ENCODE data around the gene SYT13.

GRCh38 chr11:45300715-45301114 lies 14.6 kb upstream of the SYT13 start:
- TF ChIP-seq GATA3 (IDR thresholded peaks at IDR 0.05; ENCODE audit: low read depth, low read length) = no peak
- no peak for TF ChIP-seq GATA2 (IDR thresholded peaks at IDR 0.05; ENCODE audit: low read depth, low read length)

Measured in SH-SY5Y (cell line).